Astrocyte of the cerebellum (primary cell): ENCODE measurements around the gene HIVEP3.

ENCODE experiments used
- DNase-seq: peaks from one replicate; pipeline ENCODE4 v3.0.0-alpha.2; 2011; ENCODE audit warnings: low read depth
- H3K4me3 ChIP-seq: 2 replicates; pipeline ENCODE4 v1.5.1; 2011; ENCODE audit warnings: mild to moderate bottlenecking, low read depth, low read length, moderate library complexity
- CTCF ChIP-seq: IDR thresholded peaks from 2 replicates; pipeline ENCODE4 v1.5.1; 2012; ENCODE audit warnings: low read length, low read depth, moderate library complexity, mild to moderate bottlenecking; ENCODE audit errors: missing control alignments
- in situ Hi-C: cut with HindIII; loops from 2 replicates; pipeline ENCODE4 v1.10.0; 2017; ENCODE audit warnings: low sequenced_read_pairs

The HIVEP3 gene

GRCh38 chr1:41689139-41689538, 229.6 kb downstream of the HIVEP3 start:
- in situ Hi-C loops: no loop called here
- DNase-seq: no peak
- TF ChIP-seq CTCF: no peak
- H3K4me3 ChIP-seq: no peak overlapping the region

- in situ Hi-C loops: no loop called here
- no peak for DNase-seq
- TF ChIP-seq CTCF: no peak
- no peak overlapping the region for H3K4me3 ChIP-seq
Measured at GRCh38 chr1:41687007-41687406, 231.7 kb downstream of the HIVEP3 start.

- no peak for DNase-seq
- in situ Hi-C loops: no loop called here
- no peak overlapping the region for H3K4me3 ChIP-seq
- no peak for TF ChIP-seq CTCF
Measured at GRCh38 chr1:41683681-41684500, 234.8 kb downstream of the HIVEP3 start.

- DNase-seq: no peak
- in situ Hi-C loops: no loop called here
- H3K4me3 ChIP-seq: no peak overlapping the region
- TF ChIP-seq CTCF: no peak
Measured at GRCh38 chr1:41682845-41683625, 235.7 kb downstream of the HIVEP3 start.

GRCh38 chr1:41682149-41682548, 236.6 kb downstream of the HIVEP3 start:
- DNase-seq: no peak
- TF ChIP-seq CTCF: no peak
- in situ Hi-C loops: no loop called here
- no peak overlapping the region for H3K4me3 ChIP-seq

- DNase-seq: no peak
- in situ Hi-C loops: no loop called here
- no peak overlapping the region for H3K4me3 ChIP-seq
- no peak for TF ChIP-seq CTCF
Measured at GRCh38 chr1:41681331-41682098, 237.2 kb downstream of the HIVEP3 start.
